ENCODE results near the gene TNS3.

Gene TNS3

GRCh38 chr7:47378728-47379395 is 203.0 kb downstream of the TNS3 start:
- no peak for DNase-seq

- no peak for DNase-seq
Observed at GRCh38 chr7:47377741-47378140, 204.2 kb downstream of the TNS3 start.

GRCh38 chr7:47376991-47377616 is 204.8 kb downstream of the TNS3 start:
- no peak for DNase-seq

- DNase-seq, result no peak
Observed at GRCh38 chr7:47375121-47375938, 206.6 kb downstream of the TNS3 start.

- DNase-seq, result no peak
Observed at GRCh38 chr7:47374538-47374937, 207.4 kb downstream of the TNS3 start.

GRCh38 chr7:47373871-47374451 is 207.9 kb downstream of the TNS3 start:
- DNase-seq, result no peak

- DNase-seq, result no peak
Observed at GRCh38 chr7:47371733-47372368, 210.1 kb downstream of the TNS3 start.

GRCh38 chr7:47371317-47371716 is 210.6 kb downstream of the TNS3 start:
- no peak for DNase-seq

GRCh38 chr7:47370461-47371042 is 211.4 kb downstream of the TNS3 start:
- DNase-seq, result no peak

GRCh38 chr7:47369736-47370135 is 212.2 kb downstream of the TNS3 start:
- DNase-seq, result no peak

- no peak for DNase-seq
Observed at GRCh38 chr7:47368190-47368812, 213.6 kb downstream of the TNS3 start.

- no peak for DNase-seq
Observed at GRCh38 chr7:47367369-47367768, 214.5 kb downstream of the TNS3 start.

- DNase-seq, result no peak
Observed at GRCh38 chr7:47366960-47367359, 215.0 kb downstream of the TNS3 start.

- no peak for DNase-seq
Observed at GRCh38 chr7:47366211-47366610, 215.7 kb downstream of the TNS3 start.

- no peak for DNase-seq
Observed at GRCh38 chr7:47362984-47363383, 218.9 kb downstream of the TNS3 start.

- no peak for DNase-seq
Observed at GRCh38 chr7:47361746-47362215, 220.1 kb downstream of the TNS3 start.

GRCh38 chr7:47361236-47361635 is 220.7 kb downstream of the TNS3 start:
- no peak for DNase-seq

- DNase-seq, result no peak
Observed at GRCh38 chr7:47360301-47360900, 221.5 kb downstream of the TNS3 start.

- DNase-seq, result no peak
Observed at GRCh38 chr7:47358944-47359588, 222.8 kb downstream of the TNS3 start.

GRCh38 chr7:47358357-47358756 is 223.6 kb downstream of the TNS3 start:
- DNase-seq, result no peak

- no peak for DNase-seq
Observed at GRCh38 chr7:47357863-47358262, 224.0 kb downstream of the TNS3 start.

Data from NCI-H82 (cell line).